ENCODE measurements around the gene EVC.
"Not testable (repeated sequence)": the region's sequence is repeated elsewhere in the genome, so short reads cannot be mapped to it uniquely, and the experiment has no call there.

EVC gene

DNA sequence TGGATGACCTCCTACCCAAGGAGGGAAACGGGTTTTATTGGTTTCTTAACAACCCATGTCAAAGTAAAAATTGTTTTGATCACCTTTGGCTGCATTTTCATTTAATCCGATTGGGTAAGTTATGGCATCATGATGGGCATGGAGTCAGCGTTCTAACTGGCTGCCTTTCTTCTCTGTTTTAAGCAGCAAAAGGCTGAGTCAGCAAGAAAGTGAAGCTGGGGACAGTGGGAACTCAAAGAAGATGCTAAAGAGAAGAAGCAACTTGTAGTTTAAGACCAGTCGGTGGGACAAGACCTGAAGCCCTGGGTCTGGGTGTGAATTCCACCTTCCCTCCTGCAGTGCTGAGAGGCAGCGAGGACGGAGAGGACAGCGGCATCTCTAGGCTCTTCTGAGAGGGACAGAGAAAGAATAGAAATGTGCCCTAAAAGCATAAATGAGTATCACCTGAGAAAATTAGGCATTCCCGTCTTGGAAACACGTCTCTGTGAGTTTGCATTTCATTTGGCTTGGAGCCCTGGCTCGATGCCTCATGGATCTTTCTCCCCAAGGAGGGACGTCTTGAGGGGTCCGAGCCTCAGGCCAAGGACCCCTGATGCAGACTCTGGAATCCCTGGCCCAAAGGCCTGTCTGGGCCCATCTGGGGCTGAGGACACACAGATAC is 99.9 kb downstream of the EVC start:
- no peak for DNase-seq (ENCODE audit: low read depth)
- no peak for TF ChIP-seq CTCF (conservative IDR thresholded peaks at IDR 0.05; ENCODE audit: low read length)
- no peak overlapping the region for H3K4me3 ChIP-seq (ENCODE audit: low read length)

- not testable (repeated sequence) for H3K4me3 ChIP-seq (ENCODE audit: low read length); DNase-seq (ENCODE audit: low read depth)
Observed at GRCh38 chr4:5812057-5812456, 101.1 kb downstream of the EVC start.

DNA sequence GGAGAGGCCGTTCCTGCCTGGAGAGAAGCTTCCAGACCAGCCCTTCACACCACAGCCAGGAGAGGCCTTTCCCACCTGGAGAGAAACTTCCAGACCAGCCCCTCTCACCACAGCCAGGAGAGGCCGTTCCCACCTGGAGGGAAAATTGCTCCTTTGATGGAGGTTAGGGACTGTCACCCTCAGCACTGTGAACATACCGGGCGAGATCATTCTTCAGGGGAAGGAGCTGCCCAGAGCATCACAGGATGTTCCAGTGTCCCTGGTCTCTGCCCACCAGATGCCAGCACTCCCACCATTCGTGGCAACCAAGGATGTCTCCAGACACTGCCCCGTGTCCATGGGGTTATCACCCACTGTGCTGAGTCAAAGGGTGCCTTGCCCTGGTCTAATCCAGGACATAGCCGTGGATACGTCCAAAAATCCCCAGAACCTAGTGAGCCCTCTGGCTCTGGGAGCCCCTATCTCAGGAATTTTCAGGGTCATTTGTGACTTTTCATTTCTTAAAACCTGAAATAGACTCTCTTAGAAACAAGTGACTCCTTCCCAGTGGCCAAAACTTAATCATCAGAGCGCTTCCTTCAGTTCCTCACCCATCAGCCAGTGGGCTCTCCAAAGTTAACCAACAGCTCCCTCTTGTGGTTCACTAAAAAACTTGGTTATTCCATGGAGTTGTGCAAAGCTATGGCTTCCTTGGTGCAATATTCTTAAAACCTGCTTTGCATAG is 101.7 kb downstream of the EVC start:
- DNase-seq (ENCODE audit: low read depth): peak; percentile 77
- TF ChIP-seq CTCF (conservative IDR thresholded peaks at IDR 0.05; ENCODE audit: low read length): peak; percentile 81
- no peak overlapping the region for H3K4me3 ChIP-seq (ENCODE audit: low read length)

GRCh38 chr4:5813882-5814255 is 102.9 kb downstream of the EVC start:
- TF ChIP-seq CTCF (conservative IDR thresholded peaks at IDR 0.05; ENCODE audit: low read length): no peak
- no peak for DNase-seq (ENCODE audit: low read depth)
- no peak overlapping the region for H3K4me3 ChIP-seq (ENCODE audit: low read length)

DNA sequence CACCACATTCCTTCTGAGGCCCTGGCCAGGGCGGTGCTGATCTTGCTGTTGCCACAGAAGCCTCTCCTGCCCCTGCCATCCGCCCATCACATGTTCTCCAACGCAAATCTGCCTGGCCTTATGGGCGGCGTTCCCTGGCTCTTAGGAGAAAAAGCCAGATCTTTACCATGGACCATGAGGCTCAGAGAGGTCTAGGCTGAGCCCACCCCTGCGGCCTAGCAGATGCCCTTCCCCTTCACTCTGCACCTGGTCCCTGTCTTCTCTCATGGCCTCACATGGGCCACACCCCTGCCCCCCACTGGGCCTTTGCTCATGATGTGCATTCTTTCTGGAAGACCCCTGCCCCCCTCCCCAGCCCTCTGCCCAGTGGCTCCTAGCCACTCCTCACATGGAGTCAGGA is 103.4 kb downstream of the EVC start:
- TF ChIP-seq CTCF (conservative IDR thresholded peaks at IDR 0.05; ENCODE audit: low read length): no peak
- no peak for DNase-seq (ENCODE audit: low read depth)
- no peak overlapping the region for H3K4me3 ChIP-seq (ENCODE audit: low read length)

- DNase-seq (ENCODE audit: low read depth): no peak
- no peak for TF ChIP-seq CTCF (conservative IDR thresholded peaks at IDR 0.05; ENCODE audit: low read length)
- no peak overlapping the region for H3K4me3 ChIP-seq (ENCODE audit: low read length)
Observed at GRCh38 chr4:5815641-5816040, 104.6 kb downstream of the EVC start.

GRCh38 chr4:5816101-5816500 is 105.1 kb downstream of the EVC start:
- no peak overlapping the region for H3K4me3 ChIP-seq (ENCODE audit: low read length)
- no peak for DNase-seq (ENCODE audit: low read depth)
- no peak for TF ChIP-seq CTCF (conservative IDR thresholded peaks at IDR 0.05; ENCODE audit: low read length)
